ENCODE results near the gene SHISA5. TPM values are rescaled to one million over a fixed set of nuclear protein-coding genes. Genes with fewer than 3 reads are reported as not detected.

Gene SHISA5
- total and polyA plus RNA-seq, 2 of the 8 experiments (the other 6 are each of a cell fraction or from before 2014, with no cell fraction given), result 196 to 315 TPM

- TF ChIP-seq RBBP5 (IDR thresholded peaks at IDR 0.05; ENCODE audit: borderline replicate concordance, low read depth, low read length), result peak; percentile 27; the same call in 1 of the 2 replicates
- TF ChIP-seq KDM1A (IDR thresholded peaks at IDR 0.05; ENCODE audit: borderline replicate concordance, low read length), result no peak
- no peak for TF ChIP-seq BRCA1 (IDR thresholded peaks at IDR 0.05; ENCODE audit: low read depth, low read length)
- TF ChIP-seq HDAC2 (IDR thresholded peaks at IDR 0.05; ENCODE audit: borderline replicate concordance in 1 of 2, low read depth in 2 of 2, low read length in 2 of 2), result no peak; a peak in 1 of 4 replicates
- TF ChIP-seq SP4 (IDR thresholded peaks at IDR 0.05; ENCODE audit: low read length), result no peak
- peak; percentile 73 for TF ChIP-seq MAX (IDR thresholded peaks at IDR 0.05)
- no peak for TF ChIP-seq POU5F1 (IDR thresholded peaks at IDR 0.05; ENCODE audit: low read depth, low read length)
- TF ChIP-seq USF2 (IDR thresholded peaks at IDR 0.05; ENCODE audit: low read length), result no peak
- TF ChIP-seq GABPA (IDR thresholded peaks at IDR 0.05; ENCODE audit: borderline replicate concordance, insufficient read depth, low read length), result no peak
- no peak for TF ChIP-seq HDAC6 (IDR thresholded peaks at IDR 0.05; ENCODE audit: low read depth, low read length)
- peak; percentile 96 for TF ChIP-seq POLR2AphosphoS5 (IDR thresholded peaks at IDR 0.05; ENCODE audit: low read depth, low read length)
- peak; percentile 91 for TF ChIP-seq KDM5A (IDR thresholded peaks at IDR 0.05; ENCODE audit: low read length)
- TF ChIP-seq EGR1 (IDR thresholded peaks at IDR 0.05; ENCODE audit: borderline replicate concordance, low read depth, low read length), result no peak
- no peak for TF ChIP-seq MAFK (IDR thresholded peaks at IDR 0.05; ENCODE audit: low read depth, low read length)
- TF ChIP-seq NANOG (IDR thresholded peaks at IDR 0.05; ENCODE audit: insufficient read depth, low read depth, low read length, poor library complexity, severe bottlenecking), result no peak
- TF ChIP-seq RXRA (IDR thresholded peaks at IDR 0.05; ENCODE audit: insufficient read depth, low read depth, low read length), result no peak
- peak; percentile 92 for TF ChIP-seq ASH2L (IDR thresholded peaks at IDR 0.05; ENCODE audit: low read length)
- peak; percentile 85 for TF ChIP-seq SP1 (IDR thresholded peaks at IDR 0.05; ENCODE audit: low read depth, low read length)
- TF ChIP-seq TCF12 (IDR thresholded peaks at IDR 0.05; ENCODE audit: low read depth, low read length), result 0 out of 2 replicates have a peak, but pooled peaks have one; percentile 15
- TF ChIP-seq TBP (IDR thresholded peaks at IDR 0.05; ENCODE audit: low read depth, low read length), result peak; percentile 95
Measured at GRCh38 chr3:48446425-48447193, 57.4 kb downstream of the SHISA5 start, which contains the start of gene ATRIP (continued).

All from H1 (cell line).